ENCODE data around the gene ANKRD16. TPM values are rescaled to one million over a fixed set of nuclear protein-coding genes. Genes with fewer than 3 reads are reported as not detected.
"Not testable (repeated sequence)": the region's sequence is repeated elsewhere in the genome, so short reads cannot be mapped to it uniquely, and the experiment has no call there.

Gene ANKRD16
- total RNA-seq, 1 experiment from 2014 or later: 11.4 TPM

- in situ Hi-C loops (cut with HindIII; ENCODE audit: low sequenced_read_pairs): no loop called here
- no peak for DNase-seq (ENCODE audit: low spot score)
These were observed 2.1 kb downstream of the ANKRD16 start for GRCh38 chr10:5887641-5888040.

- DNase-seq (ENCODE audit: low spot score): no peak
- in situ Hi-C loops (cut with HindIII; ENCODE audit: low sequenced_read_pairs): no loop called here
These were observed 2.7 kb downstream of the ANKRD16 start for GRCh38 chr10:5887029-5887428.

- in situ Hi-C loops (cut with HindIII; ENCODE audit: low sequenced_read_pairs): no loop called here
- no peak for DNase-seq (ENCODE audit: low spot score)
These were observed 4.1 kb downstream of the ANKRD16 start for GRCh38 chr10:5885619-5886018.

- in situ Hi-C loops (cut with HindIII; ENCODE audit: low sequenced_read_pairs): no loop called here
These were observed 6.7 kb downstream of the ANKRD16 start for GRCh38 chr10:5882961-5883360.

GRCh38 chr10:5877041-5877440 is 12.7 kb downstream of the ANKRD16 start:
- in situ Hi-C loops (cut with HindIII; ENCODE audit: low sequenced_read_pairs); DNase-seq (ENCODE audit: low spot score): not testable (repeated sequence)

More at GRCh38 chr10:5882961-5883360, 6.7 kb downstream of the ANKRD16 start:
- no peak for DNase-seq (ENCODE audit: low spot score)

GRCh38 chr10:5876181-5876768 is 13.4 kb downstream of the ANKRD16 start:
- in situ Hi-C loops (cut with HindIII; ENCODE audit: low sequenced_read_pairs): no loop called here
- DNase-seq (ENCODE audit: low spot score): no peak

GRCh38 chr10:5873515-5873995 is 16.1 kb downstream of the ANKRD16 start:
- in situ Hi-C loops (cut with HindIII; ENCODE audit: low sequenced_read_pairs): no loop called here

GRCh38 chr10:5871596-5871995 is 18.1 kb downstream of the ANKRD16 start:
- in situ Hi-C loops (cut with HindIII; ENCODE audit: low sequenced_read_pairs): no loop called here

More at GRCh38 chr10:5873515-5873995, 16.1 kb downstream of the ANKRD16 start:
- peak; percentile 79 for DNase-seq (ENCODE audit: low spot score)

GRCh38 chr10:5869156-5869555 is 20.5 kb downstream of the ANKRD16 start:
- in situ Hi-C loops (cut with HindIII; ENCODE audit: low sequenced_read_pairs): no loop called here

More at GRCh38 chr10:5871596-5871995, 18.1 kb downstream of the ANKRD16 start:
- DNase-seq (ENCODE audit: low spot score): no peak

GRCh38 chr10:5868383-5868782 is 21.3 kb downstream of the ANKRD16 start:
- in situ Hi-C loops (cut with HindIII; ENCODE audit: low sequenced_read_pairs); DNase-seq (ENCODE audit: low spot score): not testable (repeated sequence)

More at GRCh38 chr10:5869156-5869555, 20.5 kb downstream of the ANKRD16 start:
- no peak for DNase-seq (ENCODE audit: low spot score)

- in situ Hi-C loops (cut with HindIII; ENCODE audit: low sequenced_read_pairs); DNase-seq (ENCODE audit: low spot score): not testable (repeated sequence)
These were observed 22.5 kb downstream of the ANKRD16 start for GRCh38 chr10:5867091-5867615.

GRCh38 chr10:5866451-5867081 is 23.1 kb downstream of the ANKRD16 start:
- DNase-seq (ENCODE audit: low spot score); in situ Hi-C loops (cut with HindIII; ENCODE audit: low sequenced_read_pairs): not testable (repeated sequence)

GRCh38 chr10:5862981-5863685 is 26.6 kb downstream of the ANKRD16 start:
- in situ Hi-C loops (cut with HindIII; ENCODE audit: low sequenced_read_pairs); DNase-seq (ENCODE audit: low spot score): not testable (repeated sequence)

GRCh38 chr10:5862360-5862961 is 27.2 kb downstream of the ANKRD16 start:
- in situ Hi-C loops (cut with HindIII; ENCODE audit: low sequenced_read_pairs): no loop called here
- DNase-seq (ENCODE audit: low spot score): no peak

- no peak for DNase-seq (ENCODE audit: low spot score)
- in situ Hi-C loops (cut with HindIII; ENCODE audit: low sequenced_read_pairs): no loop called here
These were observed 29.6 kb downstream of the ANKRD16 start for GRCh38 chr10:5860066-5860465.

- in situ Hi-C loops (cut with HindIII; ENCODE audit: low sequenced_read_pairs): no loop called here
- DNase-seq (ENCODE audit: low spot score): no peak
These were observed 30.9 kb downstream of the ANKRD16 start for GRCh38 chr10:5858811-5859210.

- in situ Hi-C loops (cut with HindIII; ENCODE audit: low sequenced_read_pairs): no loop called here
- no peak for DNase-seq (ENCODE audit: low spot score)
These were observed 33.0 kb downstream of the ANKRD16 start for GRCh38 chr10:5856701-5857004.

GRCh38 chr10:5855979-5856700 is 33.6 kb downstream of the ANKRD16 start:
- no peak for DNase-seq (ENCODE audit: low spot score)
- in situ Hi-C loops (cut with HindIII; ENCODE audit: low sequenced_read_pairs): no loop called here

- in situ Hi-C loops (cut with HindIII; ENCODE audit: low sequenced_read_pairs): no loop called here
- no peak for DNase-seq (ENCODE audit: low spot score)
These were observed 35.6 kb downstream of the ANKRD16 start for GRCh38 chr10:5854131-5854475.
